ENCODE data around the gene CST3. TPM values are rescaled to one million over a fixed set of nuclear protein-coding genes. Genes with fewer than 3 reads are reported as not detected.

The CST3 gene
- total RNA-seq, 4 donors from 2014 or later: 1,253 to 2,184 (median 1,709) TPM

GRCh38 chr20:23602241-23602640 is 35.5 kb downstream of the CST3 start:
- Histone ChIP-seq H3K4me3 (no peak overlapping the region), H3K27me3 (no peaks in the 10 kb centered on the region), H3K4me1 (peaks cover 0 to 58% (median 47%) of the 10 kb centered on the region in 4 donors), H3K36me3 (no peaks in the 10 kb centered on the region), H3K27ac (replicated peaks in 1 of 4) (peak overlapping the region in 3 of 4 donors; percentile 33 to 69 (median 58)), H3K9me3 (no peaks in the 10 kb centered on the region)
- intact Hi-C loops (cut with DNase I): no loop called here
- peak; percentile 77 for DNase-seq (ENCODE audit: extremely low spot score)
- WGBS: 82% methylated on average over 2 of the region's 2 CpGs
- TF ChIP-seq EP300 (IDR thresholded peaks at IDR 0.05): no peak
- TF ChIP-seq, protein P1, sequence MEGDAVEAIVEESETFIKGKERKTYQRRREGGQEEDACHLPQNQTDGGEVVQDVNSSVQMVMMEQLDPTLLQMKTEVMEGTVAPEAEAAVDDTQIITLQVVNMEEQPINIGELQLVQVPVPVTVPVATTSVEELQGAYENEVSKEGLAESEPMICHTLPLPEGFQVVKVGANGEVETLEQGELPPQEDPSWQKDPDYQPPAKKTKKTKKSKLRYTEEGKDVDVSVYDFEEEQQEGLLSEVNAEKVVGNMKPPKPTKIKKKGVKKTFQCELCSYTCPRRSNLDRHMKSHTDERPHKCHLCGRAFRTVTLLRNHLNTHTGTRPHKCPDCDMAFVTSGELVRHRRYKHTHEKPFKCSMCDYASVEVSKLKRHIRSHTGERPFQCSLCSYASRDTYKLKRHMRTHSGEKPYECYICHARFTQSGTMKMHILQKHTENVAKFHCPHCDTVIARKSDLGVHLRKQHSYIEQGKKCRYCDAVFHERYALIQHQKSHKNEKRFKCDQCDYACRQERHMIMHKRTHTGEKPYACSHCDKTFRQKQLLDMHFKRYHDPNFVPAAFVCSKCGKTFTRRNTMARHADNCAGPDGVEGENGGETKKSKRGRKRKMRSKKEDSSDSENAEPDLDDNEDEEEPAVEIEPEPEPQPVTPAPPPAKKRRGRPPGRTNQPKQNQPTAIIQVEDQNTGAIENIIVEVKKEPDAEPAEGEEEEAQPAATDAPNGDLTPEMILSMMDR (IDR thresholded peaks at IDR 0.05): no peak
- no peak for TF ChIP-seq POLR2AphosphoS5 (IDR thresholded peaks at IDR 0.05)
- TF ChIP-seq POLR2A (IDR thresholded peaks at IDR 0.05; ENCODE audit: low read depth): no peak

DNA sequence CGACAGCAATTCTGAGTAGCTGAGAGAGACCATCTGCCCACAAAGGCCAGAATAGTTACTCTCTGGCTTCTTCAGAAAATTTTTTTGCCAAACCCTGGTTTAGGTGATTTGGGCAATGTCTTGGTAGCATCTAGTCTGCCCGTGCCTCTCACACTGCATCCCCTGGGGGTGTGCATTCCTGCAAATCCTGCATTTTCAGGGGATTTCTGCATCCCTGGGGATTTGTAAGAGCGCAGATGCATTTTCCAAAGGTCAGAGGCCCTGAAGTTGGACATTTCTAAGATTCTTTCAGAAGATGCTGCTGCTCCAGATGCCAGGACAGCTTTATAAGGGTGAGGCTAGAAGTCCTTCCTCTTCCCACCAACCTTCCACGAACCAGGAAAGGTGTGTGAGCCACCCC is 36.0 kb downstream of the CST3 start:
- DNase-seq (ENCODE audit: extremely low spot score): peak; percentile 70
- Histone ChIP-seq H3K27me3 (no peaks in the 10 kb centered on the region), H3K9me3 (no peaks in the 10 kb centered on the region), H3K4me3 (no peak overlapping the region), H3K27ac (replicated peaks in 1 of 4) (peak overlapping the region; percentile 20 to 69 (median 46)), H3K36me3 (no peaks in the 10 kb centered on the region), H3K4me1 (peaks cover 0 to 53% (median 42%) of the 10 kb centered on the region in 4 donors)
- intact Hi-C loops (cut with DNase I): no loop called here
- 74% methylated on average over 4 of the region's 4 CpGs for WGBS
- no peak for TF ChIP-seq EP300 (IDR thresholded peaks at IDR 0.05)
- TF ChIP-seq POLR2A (IDR thresholded peaks at IDR 0.05; ENCODE audit: low read depth): no peak
- TF ChIP-seq, protein P1 (IDR thresholded peaks at IDR 0.05): no peak
- no peak for TF ChIP-seq POLR2AphosphoS5 (IDR thresholded peaks at IDR 0.05)

DNA sequence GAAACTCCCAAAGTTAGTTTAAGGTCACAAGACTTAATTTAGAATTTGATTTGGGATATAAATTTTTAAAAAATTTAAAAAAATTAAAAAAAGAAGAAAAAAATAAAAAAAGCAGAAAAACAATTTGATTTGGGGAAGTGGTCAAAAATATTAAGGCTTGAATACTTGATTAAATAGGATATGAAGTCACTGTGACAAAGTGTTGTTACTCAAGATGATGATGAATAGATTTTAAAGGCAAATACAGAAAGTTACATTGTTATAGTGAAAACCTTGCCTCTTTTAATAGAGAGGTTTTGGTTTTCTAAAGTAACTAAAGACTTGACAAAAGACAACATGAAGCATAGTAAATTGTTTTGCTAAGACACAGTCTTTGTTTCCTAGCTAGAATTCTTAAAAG is 39.3 kb downstream of the CST3 start:
- H3K9me3 ChIP-seq: no peaks in the 10 kb centered on the region
- no peak for DNase-seq (ENCODE audit: extremely low spot score)
- TF ChIP-seq, protein P1 (IDR thresholded peaks at IDR 0.05): no peak
- TF ChIP-seq POLR2AphosphoS5 (IDR thresholded peaks at IDR 0.05) (no peak), POLR2A (IDR thresholded peaks at IDR 0.05; ENCODE audit: low read depth) (no peak), EP300 (IDR thresholded peaks at IDR 0.05) (no peak)
- no peak overlapping the region for H3K4me3 ChIP-seq
- H3K27ac ChIP-seq (replicated peaks in 1 of 4): peak overlapping the region in 1 of 4 donors; percentile 28
- H3K36me3 ChIP-seq: no peaks in the 10 kb centered on the region
- intact Hi-C loops (cut with DNase I): no loop called here
- H3K27me3 ChIP-seq: no peaks in the 10 kb centered on the region
- peaks cover 0 to 38% (median 34%) of the 10 kb centered on the region in 4 donors for H3K4me1 ChIP-seq

GRCh38 chr20:23596579-23597250 is 41.0 kb downstream of the CST3 start:
- intact Hi-C loops (cut with DNase I): no loop called here
- Histone ChIP-seq H3K36me3 (no peaks in the 10 kb centered on the region), H3K27me3 (no peaks in the 10 kb centered on the region), H3K9me3 (no peaks in the 10 kb centered on the region), H3K4me3 (no peak overlapping the region), H3K4me1 (peaks cover 0 to 20% (median 18%) of the 10 kb centered on the region in 4 donors), H3K27ac (replicated peaks in 1 of 4) (peak overlapping the region in 1 of 4 donors; percentile 28)
- WGBS: 40% methylated on average over 2 of the region's 2 CpGs
- TF ChIP-seq EP300 (IDR thresholded peaks at IDR 0.05) (no peak), POLR2AphosphoS5 (IDR thresholded peaks at IDR 0.05) (no peak), POLR2A (IDR thresholded peaks at IDR 0.05; ENCODE audit: low read depth) (no peak)
- TF ChIP-seq, protein P1 (IDR thresholded peaks at IDR 0.05): no peak
- DNase-seq (ENCODE audit: extremely low spot score): no peak
